Measurements from ENCODE around the gene ISL2. TPM values are rescaled to one million over a fixed set of nuclear protein-coding genes. Genes with fewer than 3 reads are reported as not detected.

Gene ISL2
- total and polyA plus RNA-seq, 4 donors = not detected

GRCh38 chr15:76321602-76322001 lies 15.0 kb upstream of the ISL2 start:
- H3K27me3 ChIP-seq (ENCODE audit: control insufficient read depth in 1 of 2, insufficient read depth in 2 of 2, low read length in 1 of 2) = peaks cover 0 to 1% of the 10 kb centered on the region in 2 donors
- no peak overlapping the region for H3K4me3 ChIP-seq (ENCODE audit: low read length in 2 of 2)
- intact Hi-C loops (cut with DNase I) = no loop called here
- H3K4me1 ChIP-seq (ENCODE audit: control insufficient read depth in 1 of 2, insufficient read depth in 2 of 2, low read length in 2 of 2) = no peaks in the 10 kb centered on the region
- ATAC-seq (ENCODE audit: low FRiP score) = no peak
- 51 to 66% methylated on average over 5 of the region's 5 CpGs for WGBS, 2 donors
- H3K27ac ChIP-seq (ENCODE audit: low read depth in 1 of 2, low read length in 2 of 2) = no peak overlapping the region
- H3K36me3 ChIP-seq (ENCODE audit: control insufficient read depth in 1 of 2, insufficient read depth in 2 of 2, low read length in 1 of 2) = no peaks in the 10 kb centered on the region
- no peak for DNase-seq
- H3K9me3 ChIP-seq (ENCODE audit: control insufficient read depth, low read length) = no peaks in the 10 kb centered on the region

- no peak for DNase-seq
- intact Hi-C loops (cut with DNase I) = no loop called here
- no peak for ATAC-seq (ENCODE audit: low FRiP score)
- no peaks in the 10 kb centered on the region for H3K36me3 ChIP-seq (ENCODE audit: control insufficient read depth in 1 of 2, insufficient read depth in 2 of 2, low read length in 1 of 2)
- H3K4me1 ChIP-seq (ENCODE audit: control insufficient read depth in 1 of 2, insufficient read depth in 2 of 2, low read length in 2 of 2) = no peaks in the 10 kb centered on the region
- 57 to 63% methylated on average over 3 of the region's 3 CpGs for WGBS, 2 donors
- no peak overlapping the region for H3K27ac ChIP-seq (ENCODE audit: low read depth in 1 of 2, low read length in 2 of 2)
- no peak overlapping the region for H3K4me3 ChIP-seq (ENCODE audit: low read length in 2 of 2)
- H3K27me3 ChIP-seq (ENCODE audit: control insufficient read depth in 1 of 2, insufficient read depth in 2 of 2, low read length in 1 of 2) = peaks cover 0 to 1% of the 10 kb centered on the region in 2 donors
- no peaks in the 10 kb centered on the region for H3K9me3 ChIP-seq (ENCODE audit: control insufficient read depth, low read length)
Measured at GRCh38 chr15:76324066-76324465, 12.5 kb upstream of the ISL2 start.

GRCh38 chr15:76325704-76326103 lies 10.9 kb upstream of the ISL2 start:
- Histone ChIP-seq H3K9me3 (ENCODE audit: control insufficient read depth, low read length) (no peaks in the 10 kb centered on the region), H3K4me1 (ENCODE audit: control insufficient read depth in 1 of 2, insufficient read depth in 2 of 2, low read length in 2 of 2) (no peaks in the 10 kb centered on the region), H3K4me3 (ENCODE audit: low read length in 2 of 2) (no peak overlapping the region), H3K27me3 (ENCODE audit: control insufficient read depth in 1 of 2, insufficient read depth in 2 of 2, low read length in 1 of 2) (peaks cover 0 to 1% of the 10 kb centered on the region in 2 donors), H3K27ac (ENCODE audit: low read depth in 1 of 2, low read length in 2 of 2) (no peak overlapping the region), H3K36me3 (ENCODE audit: control insufficient read depth in 1 of 2, insufficient read depth in 2 of 2, low read length in 1 of 2) (no peaks in the 10 kb centered on the region)
- 65 to 76% methylated on average over 2 of the region's 2 CpGs for WGBS, 2 donors
- intact Hi-C loops (cut with DNase I) = no loop called here
- no peak for DNase-seq
- no peak for ATAC-seq (ENCODE audit: low FRiP score)

- WGBS, 2 donors = 72 to 73% methylated on average over 8 of the region's 8 CpGs
- no peaks in the 10 kb centered on the region for H3K36me3 ChIP-seq (ENCODE audit: control insufficient read depth in 1 of 2, insufficient read depth in 2 of 2, low read length in 1 of 2)
- no peaks in the 10 kb centered on the region for H3K4me1 ChIP-seq (ENCODE audit: control insufficient read depth in 1 of 2, insufficient read depth in 2 of 2, low read length in 2 of 2)
- intact Hi-C loops (cut with DNase I) = no loop called here
- DNase-seq (no peak), ATAC-seq (ENCODE audit: low FRiP score) (no peak)
- H3K4me3 ChIP-seq (ENCODE audit: low read length in 2 of 2) = no peak overlapping the region
- H3K27ac ChIP-seq (ENCODE audit: low read depth in 1 of 2, low read length in 2 of 2) = no peak overlapping the region
- no peaks in the 10 kb centered on the region for H3K9me3 ChIP-seq (ENCODE audit: control insufficient read depth, low read length)
- H3K27me3 ChIP-seq (ENCODE audit: control insufficient read depth in 1 of 2, insufficient read depth in 2 of 2, low read length in 1 of 2) = peaks cover 0 to 1% of the 10 kb centered on the region in 2 donors
Measured at GRCh38 chr15:76327191-76328105, 9.1 kb upstream of the ISL2 start.

- no peak for DNase-seq
- H3K27ac ChIP-seq (ENCODE audit: low read depth in 1 of 2, low read length in 2 of 2) = no peak overlapping the region
- no peaks in the 10 kb centered on the region for H3K9me3 ChIP-seq (ENCODE audit: control insufficient read depth, low read length)
- 88 to 94% methylated on average over 8 of the region's 8 CpGs for WGBS, 2 donors
- peaks cover 0 to 1% of the 10 kb centered on the region in 2 donors for H3K27me3 ChIP-seq (ENCODE audit: control insufficient read depth in 1 of 2, insufficient read depth in 2 of 2, low read length in 1 of 2)
- no peak overlapping the region for H3K4me3 ChIP-seq (ENCODE audit: low read length in 2 of 2)
- ATAC-seq (ENCODE audit: low FRiP score) = no peak
- H3K36me3 ChIP-seq (ENCODE audit: control insufficient read depth in 1 of 2, insufficient read depth in 2 of 2, low read length in 1 of 2) = no peaks in the 10 kb centered on the region
- intact Hi-C loops (cut with DNase I) = no loop called here
- no peaks in the 10 kb centered on the region for H3K4me1 ChIP-seq (ENCODE audit: control insufficient read depth in 1 of 2, insufficient read depth in 2 of 2, low read length in 2 of 2)
Measured at GRCh38 chr15:76328106-76328696, 8.4 kb upstream of the ISL2 start.

- no peak for ATAC-seq (ENCODE audit: low FRiP score)
- 90 to 92% methylated on average over 4 of the region's 4 CpGs for WGBS, 2 donors
- Histone ChIP-seq H3K4me3 (ENCODE audit: low read length in 2 of 2) (no peak overlapping the region), H3K36me3 (ENCODE audit: control insufficient read depth in 1 of 2, insufficient read depth in 2 of 2, low read length in 1 of 2) (no peaks in the 10 kb centered on the region), H3K4me1 (ENCODE audit: control insufficient read depth in 1 of 2, insufficient read depth in 2 of 2, low read length in 2 of 2) (no peaks in the 10 kb centered on the region), H3K27me3 (ENCODE audit: control insufficient read depth in 1 of 2, insufficient read depth in 2 of 2, low read length in 1 of 2) (peaks cover 0 to 1% of the 10 kb centered on the region in 2 donors), H3K27ac (ENCODE audit: low read depth in 1 of 2, low read length in 2 of 2) (no peak overlapping the region), H3K9me3 (ENCODE audit: control insufficient read depth, low read length) (no peaks in the 10 kb centered on the region)
- DNase-seq = no peak
- intact Hi-C loops (cut with DNase I) = no loop called here
Measured at GRCh38 chr15:76328958-76329357, 7.6 kb upstream of the ISL2 start.

- Histone ChIP-seq H3K27me3 (ENCODE audit: control insufficient read depth in 1 of 2, insufficient read depth in 2 of 2, low read length in 1 of 2) (no peaks in the 10 kb centered on the region), H3K9me3 (ENCODE audit: control insufficient read depth, low read length) (no peaks in the 10 kb centered on the region), H3K36me3 (ENCODE audit: control insufficient read depth in 1 of 2, insufficient read depth in 2 of 2, low read length in 1 of 2) (no peaks in the 10 kb centered on the region), H3K4me1 (ENCODE audit: control insufficient read depth in 1 of 2, insufficient read depth in 2 of 2, low read length in 2 of 2) (no peaks in the 10 kb centered on the region), H3K27ac (ENCODE audit: low read depth in 1 of 2, low read length in 2 of 2) (no peak overlapping the region), H3K4me3 (ENCODE audit: low read length in 2 of 2) (no peak overlapping the region)
- intact Hi-C loops (cut with DNase I) = loop anchor here (2.0 to 5.0 kb wide), 2 partner anchors 138 to 139 kb away; no protein-coding TSS in a partner anchor
- peak; percentile 66 to 77 for DNase-seq
- WGBS, 2 donors = 55 to 60% methylated on average over 7 of the region's 7 CpGs
- peak; percentile 83 for ATAC-seq (ENCODE audit: low FRiP score)
Measured at GRCh38 chr15:76330080-76330680, 6.4 kb upstream of the ISL2 start.

- no peak overlapping the region for H3K27ac ChIP-seq (ENCODE audit: low read depth in 1 of 2, low read length in 2 of 2)
- no peaks in the 10 kb centered on the region for H3K36me3 ChIP-seq (ENCODE audit: control insufficient read depth in 1 of 2, insufficient read depth in 2 of 2, low read length in 1 of 2)
- DNase-seq (peak in 1 of 2 donors; percentile 36), ATAC-seq (ENCODE audit: low FRiP score) (no peak)
- intact Hi-C loops (cut with DNase I) = loop anchor here in 1 of 2 donors (5.0 kb wide), 1 partner anchor 140 kb away; no protein-coding TSS in a partner anchor
- H3K4me1 ChIP-seq (ENCODE audit: control insufficient read depth in 1 of 2, insufficient read depth in 2 of 2, low read length in 2 of 2) = no peaks in the 10 kb centered on the region
- 93 to 100% methylated on average over 1 of the region's 1 CpG for WGBS, 2 donors
- no peaks in the 10 kb centered on the region for H3K27me3 ChIP-seq (ENCODE audit: control insufficient read depth in 1 of 2, insufficient read depth in 2 of 2, low read length in 1 of 2)
- no peak overlapping the region for H3K4me3 ChIP-seq (ENCODE audit: low read length in 2 of 2)
- H3K9me3 ChIP-seq (ENCODE audit: control insufficient read depth, low read length) = no peaks in the 10 kb centered on the region
Measured at GRCh38 chr15:76332796-76333195, 3.8 kb upstream of the ISL2 start.

Measured in aorta (tissue), 5 donors.